ENCODE data around the gene MNX1. TPM values are rescaled to one million over a fixed set of nuclear protein-coding genes. Genes with fewer than 3 reads are reported as not detected.

The MNX1 gene
- total and polyA plus RNA-seq, 9 of the 15 experiments (the other 6 are each of a cell fraction or from before 2014, with no cell fraction given) = 0.15 to 8.0 (median 1.4) TPM

GRCh38 chr7:157022681-157023588 lies 12.5 kb upstream of the MNX1 start (continued):
- no peak for TF ChIP-seq PBX2 (CRISPR knock-in tag; IDR thresholded peaks at IDR 0.05; ENCODE audit: low read depth)
- TF ChIP-seq PBX2 (tag; conservative IDR thresholded peaks at IDR 0.05; ENCODE audit: low read depth) = peak; percentile 66
- peak; percentile 62 to 67 for TF ChIP-seq NRF1 (conservative IDR thresholded peaks at IDR 0.05 in 1 of 2, IDR thresholded peaks at IDR 0.05 in 1 of 2)
- no peak for TF ChIP-seq ZNF232 (CRISPR knock-in tag; IDR thresholded peaks at IDR 0.05)
- TF ChIP-seq USF1 (CRISPR knock-in tag; IDR thresholded peaks at IDR 0.05) = peak; percentile 6; the same call in 1 of the 2 replicates
- TF ChIP-seq MLX (CRISPR knock-in tag; conservative IDR thresholded peaks at IDR 0.05) = no peak
- no peak for TF ChIP-seq ZNF79 (CRISPR knock-in tag; IDR thresholded peaks at IDR 0.05; ENCODE audit: low read depth)
- peak; percentile 3 for TF ChIP-seq MEIS2 (IDR thresholded peaks at IDR 0.05; ENCODE audit: partially characterized antibody)
- TF ChIP-seq CREBBP (IDR thresholded peaks at IDR 0.05; ENCODE audit: low read depth, low read length) = peak; percentile 90
- TF ChIP-seq EZH2 (IDR thresholded peaks at IDR 0.05; ENCODE audit: borderline replicate concordance, low read depth, low read length) = peak; percentile 94
